T-helper 1 cell treated with Interleukin-12 subunit alpha and Interleukin-12 subunit beta and Interleukin-4 antibody, amounts not matched to agents 30 μg/mL and 1 μg/mL, for 36 hours (primary cell): ENCODE data around the gene GPR39.
"Not testable (repeated sequence)": the region's sequence is repeated elsewhere in the genome, so short reads cannot be mapped to it uniquely, and the experiment has no call there.

Experiments used
- H3K27ac Mint-ChIP-seq: one replicate; pipeline ENCODE4 v1.8.0; 2021; ENCODE audit warnings: mild to moderate bottlenecking, mixed read lengths
- H3K27me3 Mint-ChIP-seq: one replicate; pipeline ENCODE4 v1.8.0; 2021; ENCODE audit warnings: low read depth, mixed read lengths
- H3K36me3 Mint-ChIP-seq: one replicate; pipeline ENCODE4 v1.8.0; 2021; ENCODE audit warnings: low read depth, mixed read lengths
- H3K4me1 Mint-ChIP-seq: one replicate; pipeline ENCODE4 v1.8.0; 2021; ENCODE audit warnings: low read depth, mixed read lengths
- H3K4me3 Mint-ChIP-seq: one replicate; pipeline ENCODE4 v1.8.0; 2021; ENCODE audit warnings: mild to moderate bottlenecking, moderate library complexity, mixed read lengths
- H3K9me3 Mint-ChIP-seq: one replicate; pipeline ENCODE4 v1.8.0; 2021; ENCODE audit warnings: mixed read lengths

Gene GPR39

GRCh38 chr2:132397042-132397441 lies 19.6 kb upstream of the GPR39 start:
- not testable (repeated sequence) for H3K27ac Mint-ChIP-seq, H3K4me1 Mint-ChIP-seq, H3K27me3 Mint-ChIP-seq, H3K9me3 Mint-ChIP-seq, H3K4me3 Mint-ChIP-seq, H3K36me3 Mint-ChIP-seq

- no peak overlapping the region for H3K27ac Mint-ChIP-seq
- H3K27me3 Mint-ChIP-seq = no peaks in the 10 kb centered on the region
- H3K9me3 Mint-ChIP-seq = peaks cover 1% of the 10 kb centered on the region
- no peaks in the 10 kb centered on the region for H3K36me3 Mint-ChIP-seq
- H3K4me3 Mint-ChIP-seq = no peak overlapping the region
- H3K4me1 Mint-ChIP-seq = no peaks in the 10 kb centered on the region
Measured at GRCh38 chr2:132400169-132400900, 16.3 kb upstream of the GPR39 start.

- Mint-ChIP-seq H3K4me1 (no peaks in the 10 kb centered on the region), H3K9me3 (no peaks in the 10 kb centered on the region), H3K4me3 (no peak overlapping the region), H3K27ac (no peak overlapping the region), H3K27me3 (no peaks in the 10 kb centered on the region), H3K36me3 (no peaks in the 10 kb centered on the region)
Measured at GRCh38 chr2:132400901-132401240, 15.7 kb upstream of the GPR39 start.

GRCh38 chr2:132401326-132401725 lies 15.3 kb upstream of the GPR39 start:
- Mint-ChIP-seq H3K27me3 (no peaks in the 10 kb centered on the region), H3K4me1 (no peaks in the 10 kb centered on the region), H3K9me3 (no peaks in the 10 kb centered on the region), H3K27ac (no peak overlapping the region), H3K36me3 (no peaks in the 10 kb centered on the region), H3K4me3 (no peak overlapping the region)

GRCh38 chr2:132403146-132403545 lies 13.5 kb upstream of the GPR39 start:
- Mint-ChIP-seq H3K4me3 (no peak overlapping the region), H3K27ac (no peak overlapping the region), H3K36me3 (no peaks in the 10 kb centered on the region), H3K27me3 (no peaks in the 10 kb centered on the region), H3K9me3 (no peaks in the 10 kb centered on the region), H3K4me1 (no peaks in the 10 kb centered on the region)

- H3K9me3 Mint-ChIP-seq = no peaks in the 10 kb centered on the region
- no peaks in the 10 kb centered on the region for H3K4me1 Mint-ChIP-seq
- no peaks in the 10 kb centered on the region for H3K36me3 Mint-ChIP-seq
- no peak overlapping the region for H3K27ac Mint-ChIP-seq
- H3K27me3 Mint-ChIP-seq = no peaks in the 10 kb centered on the region
- no peak overlapping the region for H3K4me3 Mint-ChIP-seq
Measured at GRCh38 chr2:132404056-132404455, 12.5 kb upstream of the GPR39 start.

GRCh38 chr2:132407784-132408183 lies 8.8 kb upstream of the GPR39 start:
- H3K4me3 Mint-ChIP-seq = no peak overlapping the region
- H3K27ac Mint-ChIP-seq = no peak overlapping the region
- no peaks in the 10 kb centered on the region for H3K36me3 Mint-ChIP-seq
- no peaks in the 10 kb centered on the region for H3K4me1 Mint-ChIP-seq
- H3K9me3 Mint-ChIP-seq = no peaks in the 10 kb centered on the region
- H3K27me3 Mint-ChIP-seq = no peaks in the 10 kb centered on the region

GRCh38 chr2:132412021-132412420 lies 4.6 kb upstream of the GPR39 start:
- H3K36me3 Mint-ChIP-seq = no peaks in the 10 kb centered on the region
- H3K4me3 Mint-ChIP-seq = no peak overlapping the region
- H3K4me1 Mint-ChIP-seq = no peaks in the 10 kb centered on the region
- H3K9me3 Mint-ChIP-seq = no peaks in the 10 kb centered on the region
- peaks cover 5% of the 10 kb centered on the region for H3K27me3 Mint-ChIP-seq
- no peak overlapping the region for H3K27ac Mint-ChIP-seq

- no peaks in the 10 kb centered on the region for H3K9me3 Mint-ChIP-seq
- H3K27ac Mint-ChIP-seq = no peak overlapping the region
- peaks cover 5% of the 10 kb centered on the region for H3K27me3 Mint-ChIP-seq
- no peaks in the 10 kb centered on the region for H3K36me3 Mint-ChIP-seq
- no peaks in the 10 kb centered on the region for H3K4me1 Mint-ChIP-seq
- H3K4me3 Mint-ChIP-seq = no peak overlapping the region
Measured at GRCh38 chr2:132414081-132414480, 2.5 kb upstream of the GPR39 start.

- no peaks in the 10 kb centered on the region for H3K36me3 Mint-ChIP-seq
- H3K27ac Mint-ChIP-seq = no peak overlapping the region
- H3K9me3 Mint-ChIP-seq = no peaks in the 10 kb centered on the region
- H3K27me3 Mint-ChIP-seq = peaks cover 5% of the 10 kb centered on the region
- H3K4me3 Mint-ChIP-seq = no peak overlapping the region
- H3K4me1 Mint-ChIP-seq = no peaks in the 10 kb centered on the region
Measured at GRCh38 chr2:132415256-132415914, 1.2 kb upstream of the GPR39 start.

- Mint-ChIP-seq H3K4me1 (no peaks in the 10 kb centered on the region), H3K36me3 (no peaks in the 10 kb centered on the region), H3K27me3 (peaks cover 5% of the 10 kb centered on the region), H3K27ac (no peak overlapping the region), H3K9me3 (no peaks in the 10 kb centered on the region), H3K4me3 (no peak overlapping the region)
Measured at GRCh38 chr2:132415915-132416722, 486 bp upstream of the GPR39 start.

GRCh38 chr2:132417430-132418035 lies 928 bp downstream of the GPR39 start:
- Mint-ChIP-seq H3K27ac (no peak overlapping the region), H3K4me1 (no peaks in the 10 kb centered on the region), H3K4me3 (no peak overlapping the region), H3K9me3 (no peaks in the 10 kb centered on the region), H3K27me3 (peaks cover 5% of the 10 kb centered on the region), H3K36me3 (no peaks in the 10 kb centered on the region)

- H3K27ac Mint-ChIP-seq = no peak overlapping the region
- no peaks in the 10 kb centered on the region for H3K36me3 Mint-ChIP-seq
- H3K27me3 Mint-ChIP-seq = peaks cover 5% of the 10 kb centered on the region
- H3K9me3 Mint-ChIP-seq = no peaks in the 10 kb centered on the region
- H3K4me1 Mint-ChIP-seq = no peaks in the 10 kb centered on the region
- H3K4me3 Mint-ChIP-seq = no peak overlapping the region
Measured at GRCh38 chr2:132419235-132419634, 2.6 kb downstream of the GPR39 start.

- H3K4me3 Mint-ChIP-seq = no peak overlapping the region
- no peaks in the 10 kb centered on the region for H3K4me1 Mint-ChIP-seq
- H3K36me3 Mint-ChIP-seq = no peaks in the 10 kb centered on the region
- H3K27ac Mint-ChIP-seq = no peak overlapping the region
- no peaks in the 10 kb centered on the region for H3K9me3 Mint-ChIP-seq
- peaks cover 5% of the 10 kb centered on the region for H3K27me3 Mint-ChIP-seq
Measured at GRCh38 chr2:132419941-132420340, 3.3 kb downstream of the GPR39 start.
